HG03103 (cell line): ENCODE results near the gene DNAH14.
"Not testable (repeated sequence)": the region's sequence is repeated elsewhere in the genome, so short reads cannot be mapped to it uniquely, and the experiment has no call there.

Experiments used
- ATAC-seq: cut with Tn5 transposase; IDR thresholded peaks from one replicate; pipeline ENCODE4 v1.9.1; 2021; ENCODE audit warnings: low read depth; ENCODE audit not compliant: unreplicated experiment

The DNAH14 gene

GRCh38 chr1:224929335-224930237 is at the start of gene DNAH14:
DNAH14 (plus strand) TSS chr1:224929675; CDS start chr1:224952703, 23,028 bp downstream.
- ATAC-seq = no peak

DNA sequence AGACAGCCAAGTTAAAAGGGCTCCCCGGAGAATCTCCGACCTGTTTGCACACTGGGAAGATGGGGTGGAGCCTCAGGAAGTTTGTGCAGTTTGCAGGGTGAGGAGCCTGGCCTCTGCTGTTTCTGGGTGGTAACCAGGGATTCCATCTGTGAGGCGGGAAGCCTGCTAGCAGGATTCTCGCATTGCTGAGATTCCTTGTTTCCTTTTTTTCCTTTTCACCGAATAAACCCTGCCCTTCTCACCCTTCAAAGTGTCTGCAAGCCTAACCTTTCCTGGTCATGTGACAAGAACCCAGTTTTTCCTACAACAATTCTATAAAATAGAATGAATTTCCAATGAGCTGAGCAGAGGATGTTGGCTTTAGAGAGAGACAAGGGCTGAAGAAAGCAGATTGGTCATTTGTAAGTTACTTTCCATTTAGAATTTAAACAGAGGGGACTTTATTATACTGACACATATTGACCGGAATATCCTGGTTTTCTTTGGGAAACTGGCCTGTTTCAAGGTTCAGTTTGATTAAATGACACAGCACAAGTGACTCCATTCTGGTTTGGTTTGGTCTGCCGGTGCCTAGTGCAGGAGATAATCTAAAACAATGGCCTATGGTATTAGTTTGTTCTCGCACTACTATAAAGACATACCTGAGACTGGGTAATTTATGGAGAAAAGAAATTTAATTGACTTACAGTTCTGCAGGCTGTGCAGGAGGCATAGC is 48.7 kb upstream of the DNAH14 start:
- ATAC-seq = no peak

DNA sequence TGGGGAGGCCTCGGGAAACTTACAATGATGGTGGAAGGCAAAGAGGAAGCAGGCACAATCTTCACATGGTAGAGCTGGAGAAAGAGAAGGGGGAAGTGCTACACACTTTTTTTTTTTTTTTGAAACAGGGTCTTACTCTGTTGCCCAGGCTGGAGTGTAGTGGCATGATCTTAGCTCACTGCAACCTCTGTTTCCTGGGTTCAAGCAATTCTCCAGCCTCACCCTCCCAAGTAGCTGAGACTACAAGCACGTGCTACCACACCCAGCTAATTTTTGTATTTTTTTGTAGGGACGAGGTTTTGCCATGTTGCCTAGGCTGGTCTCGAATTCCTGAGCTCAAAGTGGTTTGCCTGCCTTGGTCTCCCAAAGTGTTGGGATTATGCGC is 48.2 kb upstream of the DNAH14 start:
- not testable (repeated sequence) for ATAC-seq

- no peak for ATAC-seq
These were observed 47.7 kb upstream of the DNAH14 start for GRCh38 chr1:224881762-224882211.

GRCh38 chr1:224882264-224882663 is 47.2 kb upstream of the DNAH14 start:
- ATAC-seq = no peak

GRCh38 chr1:224883091-224883490 is 46.4 kb upstream of the DNAH14 start:
- ATAC-seq = no peak

DNA sequence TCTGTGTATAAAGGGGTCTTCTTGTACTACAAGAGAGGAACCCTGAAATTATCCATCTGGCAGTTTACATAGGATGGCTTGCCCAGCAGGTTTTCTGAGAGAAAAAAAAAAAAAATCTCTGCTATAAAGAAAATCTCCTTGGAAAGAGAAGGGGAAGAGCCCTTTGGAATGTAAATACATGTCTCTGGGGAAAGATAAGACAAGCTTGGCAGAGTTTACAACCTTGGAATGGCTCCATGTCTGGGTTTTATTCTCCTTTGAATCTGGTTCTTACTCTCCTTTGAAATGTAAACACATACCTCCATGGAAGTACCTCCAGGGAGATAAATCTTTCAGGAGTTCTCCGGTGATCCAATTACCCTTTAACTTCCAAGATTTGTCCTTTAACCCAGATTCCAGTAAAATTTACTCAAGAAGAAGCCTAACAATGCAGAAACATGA is 45.1 kb upstream of the DNAH14 start:
- ATAC-seq = no peak

DNA sequence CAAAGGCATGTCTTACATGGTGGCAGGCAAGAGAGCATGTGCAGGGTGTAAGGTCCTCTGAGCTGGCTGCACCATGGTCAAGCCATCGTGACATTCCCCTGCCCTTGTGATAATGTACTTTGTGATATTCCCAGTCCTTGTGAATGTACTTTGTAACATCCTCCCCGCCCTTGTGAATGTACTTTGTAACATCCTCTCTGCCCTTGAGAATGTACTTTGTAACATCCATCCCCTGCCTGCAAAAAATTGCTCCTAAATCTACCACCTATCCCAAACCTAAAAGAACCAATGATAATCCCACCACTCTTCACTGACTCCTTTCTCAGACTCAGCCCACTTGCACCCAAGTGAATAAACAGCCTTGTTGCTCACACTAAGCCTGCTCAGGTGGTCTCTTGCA is 44.1 kb upstream of the DNAH14 start:
- ATAC-seq = not testable (repeated sequence)

DNA sequence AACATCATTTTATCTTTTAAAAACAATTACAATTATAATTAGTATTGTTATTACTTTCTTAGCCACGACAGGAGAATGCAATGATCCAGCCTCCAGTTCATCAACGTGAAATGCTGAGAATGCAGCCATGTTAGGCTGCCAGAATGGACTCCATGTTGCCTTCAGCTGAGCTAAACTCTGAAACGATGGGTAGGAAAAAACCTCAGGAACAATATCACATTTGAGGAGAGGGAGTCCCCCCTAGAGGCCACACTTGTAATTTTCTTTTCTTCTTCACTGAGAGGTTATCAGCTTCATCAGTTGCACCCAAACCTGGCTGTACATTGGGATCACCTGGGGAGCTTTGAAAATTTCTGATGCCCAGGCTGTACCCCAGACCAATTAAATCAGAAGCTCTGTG is 34.6 kb upstream of the DNAH14 start:
- ATAC-seq = no peak

DNA sequence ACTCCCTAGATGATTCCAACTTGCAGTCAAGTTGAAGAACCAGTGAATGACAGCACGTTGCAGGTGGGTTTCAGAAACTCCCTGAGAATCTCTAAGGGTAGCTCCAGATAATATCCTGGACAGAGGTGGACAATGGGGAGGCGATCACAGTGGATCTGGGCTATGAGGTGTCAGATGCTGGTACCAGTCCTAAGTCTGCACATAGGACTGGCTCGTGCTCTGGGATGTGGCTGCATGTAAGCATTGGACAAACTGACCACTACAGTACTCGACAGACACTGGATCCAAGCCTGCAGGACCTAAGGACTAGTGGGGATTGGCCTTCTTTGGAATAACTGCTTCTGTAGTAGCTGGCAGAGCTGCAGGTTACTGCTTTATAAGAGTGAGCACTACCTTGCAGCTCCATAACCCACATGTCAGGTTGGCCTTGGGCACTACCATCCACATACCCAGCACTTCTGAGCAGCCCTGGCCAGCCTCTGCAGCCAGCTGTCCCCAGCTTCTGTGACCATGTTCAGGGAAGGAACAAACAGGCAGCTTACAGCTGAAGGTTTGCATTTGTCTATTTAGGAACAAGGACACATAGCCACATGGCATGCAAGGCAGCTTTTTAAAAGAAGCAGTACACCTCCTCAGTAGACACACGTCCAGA is 33.2 kb upstream of the DNAH14 start:
- ATAC-seq = no peak

- no peak for ATAC-seq
These were observed 31.7 kb upstream of the DNAH14 start for GRCh38 chr1:224897529-224898327.

DNA sequence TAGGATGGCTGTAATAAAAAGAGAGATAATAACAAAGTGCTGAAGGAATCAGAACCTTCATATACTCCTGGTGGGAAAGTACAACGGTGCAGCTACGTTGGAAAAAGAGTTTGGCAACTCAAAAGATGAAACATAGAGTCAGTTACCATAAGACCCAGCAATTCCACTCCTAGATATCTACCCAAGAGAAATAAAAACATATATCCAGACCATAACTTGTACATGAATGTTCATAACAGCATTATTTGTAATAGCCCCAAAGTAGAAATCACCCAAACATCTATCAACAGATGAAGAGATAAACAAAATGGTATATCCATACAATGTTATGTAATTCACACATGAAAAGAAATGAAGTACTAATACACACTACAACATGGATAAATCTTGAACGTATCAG is 30.5 kb upstream of the DNAH14 start:
- ATAC-seq = no peak

DNA sequence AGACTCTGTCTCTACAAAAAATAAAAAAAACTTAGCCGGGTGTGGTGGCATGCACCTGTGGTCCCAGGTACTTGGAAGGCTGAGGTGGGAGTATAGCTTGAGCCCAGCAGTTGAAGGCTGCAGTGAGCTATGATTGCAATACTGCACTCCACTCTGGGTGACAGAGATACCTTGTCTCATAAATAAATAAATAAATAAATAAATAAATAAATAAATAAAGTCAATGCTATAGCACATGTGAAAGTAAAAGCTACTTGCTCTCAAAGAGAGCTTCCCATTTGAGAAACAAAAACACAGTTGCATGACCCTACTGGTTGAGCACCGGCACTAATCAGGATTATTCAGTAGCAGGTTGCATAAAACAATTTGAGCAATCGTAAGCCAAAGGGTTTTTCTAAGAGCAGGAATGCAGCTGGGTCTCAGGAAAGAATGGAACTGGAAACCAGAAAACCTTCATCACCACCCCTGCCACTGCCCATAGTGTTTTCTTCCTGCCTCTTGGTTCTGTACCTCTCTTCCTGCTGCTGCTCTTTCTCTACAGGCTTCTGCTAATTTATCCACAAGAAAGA is 29.3 kb upstream of the DNAH14 start:
- no peak for ATAC-seq

GRCh38 chr1:224901087-224901810 is 28.2 kb upstream of the DNAH14 start:
- ATAC-seq = no peak

- ATAC-seq = no peak
These were observed 25.5 kb upstream of the DNAH14 start for GRCh38 chr1:224903955-224904354.

GRCh38 chr1:224906340-224906739 is 23.1 kb upstream of the DNAH14 start:
- ATAC-seq = no peak

- ATAC-seq = no peak
These were observed 18.3 kb upstream of the DNAH14 start for GRCh38 chr1:224911217-224911616.

DNA sequence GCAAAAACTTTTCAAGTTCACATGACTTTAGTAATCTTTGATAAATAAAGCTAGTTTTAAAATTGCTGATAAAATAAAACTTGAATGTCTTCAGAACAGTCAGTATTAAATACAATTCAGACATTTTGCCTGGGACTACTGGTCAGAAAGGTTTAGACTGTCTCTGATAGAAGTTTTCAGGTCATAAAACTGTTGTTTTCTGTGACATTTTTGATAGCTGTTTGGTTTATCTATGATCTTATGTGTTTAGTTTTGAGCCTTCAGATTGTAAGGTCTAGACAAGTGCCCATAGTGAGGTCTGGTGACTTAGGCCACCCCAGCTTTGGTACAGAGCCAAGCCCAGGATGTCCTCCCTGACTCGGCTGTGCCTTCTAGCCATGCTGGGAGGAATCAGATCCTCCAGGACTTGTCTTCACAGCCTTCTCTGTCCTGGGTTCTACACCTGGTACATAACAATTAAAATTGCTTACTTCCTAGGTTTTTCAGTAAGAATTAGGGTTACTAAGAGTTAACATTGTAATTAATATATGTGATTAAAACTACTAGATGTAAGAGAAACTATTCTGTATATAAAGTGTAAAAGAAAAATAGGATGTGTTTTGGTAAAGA is 15.1 kb upstream of the DNAH14 start:
- ATAC-seq = no peak

- no peak for ATAC-seq
These were observed 10.0 kb upstream of the DNAH14 start for GRCh38 chr1:224919508-224919907.
